Left lung (tissue), 10 donors: ENCODE data around the gene TICRR. TPM values are rescaled to one million over a fixed set of nuclear protein-coding genes. Genes with fewer than 3 reads are reported as not detected.

ENCODE experiments used
- ATAC-seq: fragments of 200-7000 bp; cut with Tn5 transposase; one replicate; pipeline ENCODE4 v1.9.1; 2020; ENCODE audit warnings: moderate library complexity
- DNase-seq, 4 donors: peaks; one replicate each; pipeline ENCODE4 v3.0.0-alpha.2; 2013 to 2020
- H3K27ac ChIP-seq, 2 donors: fragments of 200-600 bp; sonication (generic) in 1 of 2; one replicate each; pipeline versions ENCODE4 v1.5.0 to v1.8.0; 2020 to 2021
- H3K27me3 ChIP-seq, 2 donors: fragments of 200-600 bp; sonication (generic) in 1 of 2; one replicate each; pipeline versions ENCODE4 v1.5.0 to v1.8.0; 2020 to 2021
- H3K36me3 ChIP-seq, 2 donors: fragments of 200-600 bp; sonication (generic) in 1 of 2; one replicate each; pipeline versions ENCODE4 v1.5.0 to v1.8.0; 2020 to 2021
- H3K4me1 ChIP-seq, 2 donors: fragments of 200-600 bp; one replicate each; pipeline ENCODE4 v1.8.0; 2021
- H3K4me3 ChIP-seq, 2 donors: fragments of 200-600 bp; sonication (generic) in 1 of 2; one replicate each; pipeline versions ENCODE4 v1.5.0 to v1.8.0; 2020 to 2021; ENCODE audit warnings: mild to moderate bottlenecking in 1 of 2
- H3K9me3 ChIP-seq, 2 donors: fragments of 200-600 bp; sonication (generic) in 1 of 2; one replicate each; pipeline versions ENCODE4 v1.5.0 to v1.8.0; 2020 to 2021
- intact Hi-C, 2 donors: fragments of 100-400 bp; cut with DNase I; formaldehyde crosslinking; loops; one replicate each; pipeline versions ENCODE4 v1.11.2 to v1.14.2; 2022
- polyA plus RNA-seq, 6 donors: library from polyadenylated mRNA; unstranded; fragments of 120-200 nt; gene quantifications; one replicate each; pipeline ENCODE4 v1.2.1, GENCODE V29; 2013; ENCODE audit not compliant: insufficient read length in 6 of 6
- total RNA-seq, 2 donors: library from RNA; stranded (reverse); fragmentation: NEBNext Ultra II Directional; extraction: Animal tissue kit (Norgen Biotek cat#: 25700); gene quantifications; one replicate each; pipeline ENCODE4 v1.2.1, GENCODE V29; 2021
- TF ChIP-seq, protein P1 (sequence below), 2 donors: fragments of 200-600 bp; sonication (generic) in 1 of 2; IDR thresholded peaks; one replicate each; pipeline versions ENCODE4 v1.5.0 to v1.8.0; 2021; ENCODE audit warnings: antibody characterized with exemption in 2 of 2
- donor health status: DM: no; HTN: yes; CAD: no.
- donor health status: DM: no; HTN: no; CAD: no.

The TICRR gene
- total and polyA plus RNA-seq, 8 donors, result 1.7 to 17.7 (median 10.2) TPM

DNA sequence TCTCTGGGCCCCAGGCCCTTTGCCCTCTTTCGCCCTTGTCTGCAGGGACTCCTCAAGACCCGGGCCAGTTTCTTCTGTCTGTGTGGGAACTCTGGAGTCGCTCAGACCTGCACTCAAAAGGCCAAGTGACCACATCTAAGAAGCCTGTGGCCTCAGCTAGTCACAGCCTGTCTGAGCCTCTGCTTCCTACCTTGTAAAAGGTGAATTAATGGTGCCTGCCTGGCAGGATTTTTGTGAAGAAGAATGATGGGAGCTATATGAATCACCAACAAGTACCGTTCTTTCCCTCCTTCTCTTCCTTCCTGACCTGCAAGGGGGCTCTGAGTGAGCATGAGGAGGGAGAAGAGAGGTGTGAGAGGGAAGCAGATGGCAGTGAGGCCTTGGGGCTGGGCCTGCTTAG, 96.4 kb downstream of the TICRR start:
- TF ChIP-seq, protein P1, sequence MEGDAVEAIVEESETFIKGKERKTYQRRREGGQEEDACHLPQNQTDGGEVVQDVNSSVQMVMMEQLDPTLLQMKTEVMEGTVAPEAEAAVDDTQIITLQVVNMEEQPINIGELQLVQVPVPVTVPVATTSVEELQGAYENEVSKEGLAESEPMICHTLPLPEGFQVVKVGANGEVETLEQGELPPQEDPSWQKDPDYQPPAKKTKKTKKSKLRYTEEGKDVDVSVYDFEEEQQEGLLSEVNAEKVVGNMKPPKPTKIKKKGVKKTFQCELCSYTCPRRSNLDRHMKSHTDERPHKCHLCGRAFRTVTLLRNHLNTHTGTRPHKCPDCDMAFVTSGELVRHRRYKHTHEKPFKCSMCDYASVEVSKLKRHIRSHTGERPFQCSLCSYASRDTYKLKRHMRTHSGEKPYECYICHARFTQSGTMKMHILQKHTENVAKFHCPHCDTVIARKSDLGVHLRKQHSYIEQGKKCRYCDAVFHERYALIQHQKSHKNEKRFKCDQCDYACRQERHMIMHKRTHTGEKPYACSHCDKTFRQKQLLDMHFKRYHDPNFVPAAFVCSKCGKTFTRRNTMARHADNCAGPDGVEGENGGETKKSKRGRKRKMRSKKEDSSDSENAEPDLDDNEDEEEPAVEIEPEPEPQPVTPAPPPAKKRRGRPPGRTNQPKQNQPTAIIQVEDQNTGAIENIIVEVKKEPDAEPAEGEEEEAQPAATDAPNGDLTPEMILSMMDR (IDR thresholded peaks at IDR 0.05), result no peak
- intact Hi-C loops, result no loop called here

DNA sequence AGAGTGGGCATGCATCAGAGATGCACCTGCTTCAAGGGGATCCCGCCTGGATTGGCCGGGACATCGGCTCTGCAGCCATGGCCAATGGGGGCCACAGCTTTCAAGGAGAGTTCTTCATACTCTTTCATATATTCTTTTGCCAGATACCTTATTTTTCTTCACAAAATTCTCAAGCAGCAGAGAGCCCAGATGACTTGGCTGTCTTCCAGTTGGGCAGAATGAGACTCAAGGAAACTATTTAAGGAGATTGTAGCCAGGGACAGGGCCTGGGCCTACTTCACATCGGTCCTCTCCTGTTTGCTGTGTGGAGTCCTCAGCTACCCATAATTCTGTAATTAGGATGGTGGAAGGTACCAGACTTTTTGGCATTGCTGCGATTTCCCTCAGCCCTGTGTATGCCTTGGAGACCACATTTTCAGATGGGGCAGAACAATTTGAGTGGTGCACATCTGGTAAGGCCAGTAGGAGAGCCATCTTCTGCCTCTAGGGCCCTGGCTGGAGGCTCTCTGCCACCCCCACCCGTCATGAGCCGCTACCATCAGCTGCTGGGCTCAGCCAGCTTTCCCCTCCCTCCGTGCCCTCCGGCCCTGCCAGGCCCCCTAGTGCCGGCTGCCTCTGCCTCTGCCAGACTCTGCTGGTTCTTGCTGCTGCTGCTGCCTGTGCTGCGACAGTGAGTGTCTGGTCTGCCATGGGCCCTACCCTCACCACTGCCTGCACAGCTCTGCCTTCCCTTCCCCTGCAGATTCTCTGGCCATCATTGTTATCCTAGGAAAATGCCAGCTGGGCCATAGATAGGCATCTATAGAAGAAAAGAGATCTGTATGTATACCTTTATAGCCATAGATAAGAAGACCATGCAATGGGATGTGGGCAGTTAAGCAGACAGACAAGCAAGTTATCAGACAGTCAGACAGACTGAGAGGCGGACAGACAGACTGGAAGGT, 97.2 kb downstream of the TICRR start:
- DNase-seq, result no peak
- H3K36me3 ChIP-seq, result no peaks in the 10 kb centered on the region
- H3K9me3 ChIP-seq, result no peaks in the 10 kb centered on the region
- no peak overlapping the region for H3K4me3 ChIP-seq
- no peak overlapping the region for H3K27ac ChIP-seq
- no peak for ATAC-seq
- no peaks in the 10 kb centered on the region for H3K27me3 ChIP-seq
- intact Hi-C loops, result no loop called here
- no peaks in the 10 kb centered on the region for H3K4me1 ChIP-seq
- TF ChIP-seq, protein P1 (IDR thresholded peaks at IDR 0.05), result no peak

More for the DNA sequence above, 96.4 kb downstream of the TICRR start:
- Histone ChIP-seq H3K27me3 (no peaks in the 10 kb centered on the region), H3K9me3 (no peaks in the 10 kb centered on the region), H3K4me1 (no peaks in the 10 kb centered on the region), H3K27ac (no peak overlapping the region), H3K4me3 (no peak overlapping the region), H3K36me3 (no peaks in the 10 kb centered on the region)
- DNase-seq, result no peak
- no peak for ATAC-seq

GRCh38 chr15:89673165-89673512, 97.9 kb downstream of the TICRR start:
- intact Hi-C loops, result no loop called here
- Histone ChIP-seq H3K4me1 (no peaks in the 10 kb centered on the region), H3K9me3 (no peaks in the 10 kb centered on the region), H3K27ac (no peak overlapping the region), H3K36me3 (no peaks in the 10 kb centered on the region), H3K27me3 (no peaks in the 10 kb centered on the region), H3K4me3 (no peak overlapping the region)
- ATAC-seq (peak; percentile 24), DNase-seq (no peak)
- TF ChIP-seq, protein P1 (IDR thresholded peaks at IDR 0.05), result peak in 1 of 2 donors; percentile 38

- Histone ChIP-seq H3K9me3 (no peaks in the 10 kb centered on the region), H3K4me3 (no peak overlapping the region), H3K4me1 (no peaks in the 10 kb centered on the region), H3K36me3 (no peaks in the 10 kb centered on the region), H3K27ac (no peak overlapping the region), H3K27me3 (no peaks in the 10 kb centered on the region)
- TF ChIP-seq, protein P1 (IDR thresholded peaks at IDR 0.05), result no peak
- ATAC-seq (no peak), DNase-seq (no peak)
- intact Hi-C loops, result no loop called here
Measured at GRCh38 chr15:89674526-89674925, 99.3 kb downstream of the TICRR start.

DNA sequence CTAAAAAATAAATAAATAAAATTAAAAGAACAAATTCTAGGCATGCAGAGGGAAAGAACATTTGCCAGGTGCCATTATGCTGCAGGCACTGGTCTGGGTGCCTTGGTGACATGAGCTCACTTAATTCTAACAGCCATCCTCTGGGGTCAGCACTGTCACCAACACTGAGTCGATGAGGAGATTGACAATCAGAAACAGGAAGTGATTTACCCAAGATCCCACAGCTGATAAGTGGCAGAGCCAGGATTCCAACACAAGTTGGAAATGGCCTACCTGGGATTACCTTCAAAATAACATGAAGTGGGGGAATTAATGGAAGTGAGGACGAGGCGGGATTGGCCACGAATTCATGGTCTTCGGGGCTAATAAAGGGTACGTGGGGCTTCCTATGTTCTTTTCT, 100.3 kb downstream of the TICRR start:
- H3K4me1 ChIP-seq, result peaks cover 4 to 6% of the 10 kb centered on the region in 2 donors
- ATAC-seq (no peak), DNase-seq (no peak)
- no peak overlapping the region for H3K4me3 ChIP-seq
- no peak overlapping the region for H3K27ac ChIP-seq
- no peaks in the 10 kb centered on the region for H3K9me3 ChIP-seq
- intact Hi-C loops, result no loop called here
- no peaks in the 10 kb centered on the region for H3K36me3 ChIP-seq
- TF ChIP-seq, protein P1 (IDR thresholded peaks at IDR 0.05), result no peak
- no peaks in the 10 kb centered on the region for H3K27me3 ChIP-seq
